GM13977 (cell line): ENCODE measurements around the gene CEP41.

Experiments
- DNase-seq: peaks from one replicate; pipeline ENCODE4 v3.0.0; 2012; ENCODE audit warnings: low spot score
- in situ Hi-C: fragments of 300-500 bp; cut with MboI; formaldehyde crosslinking; loops from one replicate; pipeline ENCODE4 v1.12.0; 2022; ENCODE audit warnings: low sequenced_read_pairs, low pct_unique_long_range_greater_than_20kb, mixed read lengths, inconsistent platforms; ENCODE audit not compliant: unreplicated experiment
- TF ChIP-seq, protein P1 (sequence below): IDR thresholded peaks from 2 replicates; pipeline ENCODE4 v1.5.1; 2012; ENCODE audit warnings: mild to moderate bottlenecking, control low read depth; ENCODE audit not compliant: insufficient read depth; ENCODE audit errors: extremely low read depth, missing control alignments

Gene CEP41

DNA sequence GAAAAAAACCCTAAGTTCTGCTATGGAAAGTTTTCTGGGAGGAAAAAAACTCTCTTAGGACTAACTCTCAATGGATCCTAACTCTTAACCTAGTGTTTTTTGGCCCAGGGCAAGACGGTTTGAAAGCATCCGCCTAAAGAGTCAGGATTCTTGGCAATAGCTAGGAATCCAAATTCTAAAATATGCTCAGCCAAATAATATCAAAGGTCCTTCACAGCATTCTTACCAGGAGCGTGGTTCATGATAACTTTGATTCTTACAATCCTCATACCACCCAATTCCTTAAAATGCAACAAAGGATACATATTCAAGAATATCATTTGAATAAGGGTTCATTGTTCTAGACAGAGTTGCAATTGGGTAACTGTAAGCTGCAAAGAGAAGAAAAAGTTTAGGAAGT, 39.2 kb downstream of the CEP41 start:
- TF ChIP-seq, protein P1, sequence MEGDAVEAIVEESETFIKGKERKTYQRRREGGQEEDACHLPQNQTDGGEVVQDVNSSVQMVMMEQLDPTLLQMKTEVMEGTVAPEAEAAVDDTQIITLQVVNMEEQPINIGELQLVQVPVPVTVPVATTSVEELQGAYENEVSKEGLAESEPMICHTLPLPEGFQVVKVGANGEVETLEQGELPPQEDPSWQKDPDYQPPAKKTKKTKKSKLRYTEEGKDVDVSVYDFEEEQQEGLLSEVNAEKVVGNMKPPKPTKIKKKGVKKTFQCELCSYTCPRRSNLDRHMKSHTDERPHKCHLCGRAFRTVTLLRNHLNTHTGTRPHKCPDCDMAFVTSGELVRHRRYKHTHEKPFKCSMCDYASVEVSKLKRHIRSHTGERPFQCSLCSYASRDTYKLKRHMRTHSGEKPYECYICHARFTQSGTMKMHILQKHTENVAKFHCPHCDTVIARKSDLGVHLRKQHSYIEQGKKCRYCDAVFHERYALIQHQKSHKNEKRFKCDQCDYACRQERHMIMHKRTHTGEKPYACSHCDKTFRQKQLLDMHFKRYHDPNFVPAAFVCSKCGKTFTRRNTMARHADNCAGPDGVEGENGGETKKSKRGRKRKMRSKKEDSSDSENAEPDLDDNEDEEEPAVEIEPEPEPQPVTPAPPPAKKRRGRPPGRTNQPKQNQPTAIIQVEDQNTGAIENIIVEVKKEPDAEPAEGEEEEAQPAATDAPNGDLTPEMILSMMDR: no peak
- DNase-seq: no peak
- in situ Hi-C loops: no loop called here

DNA sequence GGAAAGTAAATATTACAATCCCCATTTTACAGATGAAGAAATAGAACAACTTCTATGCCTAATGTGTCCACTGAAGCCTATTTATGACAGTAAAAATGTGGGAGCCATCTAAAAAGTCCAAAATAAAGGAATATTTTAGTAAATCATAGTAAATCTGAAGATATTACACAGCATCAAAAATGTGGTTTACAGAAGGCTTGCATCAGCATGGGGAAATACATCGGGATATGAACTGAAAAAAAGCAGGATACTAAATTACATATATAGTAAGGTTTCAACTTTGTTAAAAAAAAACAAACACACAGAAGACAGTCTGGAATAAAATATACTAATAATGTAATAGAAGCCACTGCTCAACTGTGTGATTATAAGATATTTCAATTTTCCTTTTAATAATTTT, 39.7 kb downstream of the CEP41 start:
- no peak for DNase-seq
- in situ Hi-C loops: no loop called here
- TF ChIP-seq, protein P1: no peak

DNA sequence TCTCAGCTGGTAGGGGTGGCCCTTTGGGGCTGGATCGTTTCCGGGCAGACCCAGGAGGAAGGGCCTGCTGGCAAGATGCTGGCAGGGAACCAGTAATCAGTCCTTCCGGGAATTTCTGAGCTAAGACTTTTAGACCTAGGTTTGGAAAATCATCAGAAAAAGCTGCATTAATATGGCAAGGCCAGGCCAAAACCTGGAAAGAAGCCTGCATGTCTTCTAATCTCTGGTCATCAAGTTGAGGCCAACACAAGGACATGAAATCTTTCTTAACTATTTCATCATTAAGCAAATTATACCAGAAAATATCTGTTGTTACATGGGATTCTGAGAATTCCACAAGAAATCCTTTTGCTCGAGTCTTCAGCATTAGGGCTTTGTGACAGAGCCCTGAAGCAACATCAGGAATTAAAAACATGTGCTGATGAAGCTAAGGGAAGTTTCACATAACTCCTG, 40.7 kb downstream of the CEP41 start:
- in situ Hi-C loops: no loop called here
- no peak for DNase-seq
- TF ChIP-seq, protein P1: no peak

DNA sequence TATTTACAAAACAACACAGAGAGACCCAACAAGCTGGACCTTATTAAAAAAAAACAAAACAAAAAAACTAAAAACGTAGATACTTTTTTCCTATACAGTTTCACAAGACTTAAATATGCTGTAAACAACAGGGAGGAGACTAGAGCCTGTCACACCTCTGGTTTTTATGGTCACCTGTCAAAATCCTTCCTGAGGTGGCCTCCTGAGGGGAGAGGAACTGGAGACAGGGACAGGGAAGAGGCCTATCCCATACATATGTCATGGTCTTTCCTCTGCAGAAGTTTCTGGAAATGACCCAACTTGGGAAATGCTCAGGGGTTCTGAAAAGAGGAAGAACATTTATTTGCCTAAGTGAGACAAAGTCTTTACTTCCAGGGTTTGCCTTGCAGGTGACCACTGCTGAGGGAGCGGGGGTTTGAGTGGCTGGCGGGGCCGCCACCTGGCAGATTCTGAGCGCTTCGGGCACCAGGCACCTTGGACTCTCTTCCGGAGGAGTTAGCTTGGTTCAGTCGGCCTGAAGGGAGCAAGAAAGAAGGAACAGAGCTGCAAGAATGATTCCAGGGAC, 42.2 kb downstream of the CEP41 start:
- in situ Hi-C loops: no loop called here
- DNase-seq: no peak
- TF ChIP-seq, protein P1: no peak

DNA sequence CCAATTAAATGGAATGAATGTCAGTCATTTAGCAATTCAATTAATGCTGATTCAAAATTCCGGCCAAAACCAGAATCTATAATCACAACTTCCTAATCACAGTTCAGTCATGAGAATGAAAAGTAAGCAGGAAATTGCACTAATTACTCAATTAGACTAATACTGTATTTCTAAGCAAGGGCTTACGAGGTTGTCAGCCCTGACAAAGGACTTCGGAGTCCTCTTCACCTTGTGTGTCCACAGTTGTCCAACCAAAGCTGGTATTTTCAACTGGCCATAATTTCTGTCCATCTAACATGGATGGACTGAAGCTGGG, 43.1 kb downstream of the CEP41 start:
- in situ Hi-C loops: no loop called here
- DNase-seq: no peak
- TF ChIP-seq, protein P1: no peak

DNA sequence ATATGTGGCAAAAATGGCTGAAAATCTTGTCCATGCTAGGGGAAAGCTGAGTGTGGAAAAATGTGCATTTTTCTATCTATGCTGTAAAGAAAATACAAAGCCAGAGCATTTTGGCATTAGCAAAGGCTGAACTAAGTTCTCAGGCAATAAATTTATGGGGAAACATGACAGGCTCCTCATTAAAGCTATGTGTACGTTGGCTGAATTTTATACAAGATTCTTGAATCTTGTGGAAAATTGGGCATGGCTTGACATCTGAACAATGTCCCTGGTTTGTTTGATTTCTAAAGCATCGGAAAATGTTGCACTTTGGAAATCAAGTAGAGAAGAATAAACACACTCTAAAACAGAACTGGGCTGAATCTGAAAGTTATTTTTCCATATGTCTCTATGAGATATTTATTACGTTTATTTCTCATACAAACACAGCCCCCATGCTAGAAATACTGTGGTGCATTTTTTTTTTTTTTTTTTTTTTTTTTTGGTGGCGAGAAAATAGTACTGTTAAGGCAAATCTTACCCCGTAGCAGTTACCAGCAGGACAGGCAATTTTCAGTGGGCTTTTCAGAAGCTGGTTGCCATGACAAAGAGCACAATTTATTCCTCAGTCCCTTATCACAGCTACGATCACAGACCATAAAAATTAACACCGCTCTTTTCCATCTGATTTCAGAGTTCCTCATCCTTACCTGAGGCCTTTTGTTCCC, 43.6 kb downstream of the CEP41 start:
- in situ Hi-C loops: no loop called here
- TF ChIP-seq, protein P1: no peak
- DNase-seq: no peak
